GM18873 (cell line): ENCODE measurements around the gene TACSTD2.
"Not testable (repeated sequence)": the region's sequence is repeated elsewhere in the genome, so short reads cannot be mapped to it uniquely, and the experiment has no call there.

Experiments used
- ATAC-seq: cut with Tn5 transposase; IDR thresholded peaks from one replicate; pipeline ENCODE4 v1.9.1; 2021; ENCODE audit warnings: mild to moderate bottlenecking, moderate library complexity, moderate number of reproducible peaks; ENCODE audit not compliant: unreplicated experiment, low FRiP score

TACSTD2 gene

DNA sequence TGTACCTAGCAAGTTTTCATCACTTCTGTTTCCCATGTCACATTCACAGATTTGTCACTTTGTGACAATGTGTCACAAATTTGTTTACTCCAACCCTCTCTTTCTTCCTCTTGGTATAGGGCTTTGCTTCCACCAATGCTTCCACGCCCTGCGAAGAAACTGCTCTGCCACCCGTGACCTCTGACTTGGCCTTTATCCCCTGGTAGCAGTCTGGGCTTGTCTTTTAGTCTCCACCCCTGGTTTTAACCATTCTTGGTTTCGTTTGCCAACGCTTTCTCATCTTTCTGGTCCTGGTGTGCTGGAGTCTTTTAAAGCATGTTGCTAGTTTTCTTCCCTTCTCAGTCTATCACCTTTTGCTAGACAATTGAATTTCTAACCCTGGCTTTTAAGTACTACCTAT lies 8.1 kb downstream of the TACSTD2 start:
- ATAC-seq: no peak

GRCh38 chr1:58568271-58568860 lies 8.7 kb downstream of the TACSTD2 start:
- no peak for ATAC-seq

DNA sequence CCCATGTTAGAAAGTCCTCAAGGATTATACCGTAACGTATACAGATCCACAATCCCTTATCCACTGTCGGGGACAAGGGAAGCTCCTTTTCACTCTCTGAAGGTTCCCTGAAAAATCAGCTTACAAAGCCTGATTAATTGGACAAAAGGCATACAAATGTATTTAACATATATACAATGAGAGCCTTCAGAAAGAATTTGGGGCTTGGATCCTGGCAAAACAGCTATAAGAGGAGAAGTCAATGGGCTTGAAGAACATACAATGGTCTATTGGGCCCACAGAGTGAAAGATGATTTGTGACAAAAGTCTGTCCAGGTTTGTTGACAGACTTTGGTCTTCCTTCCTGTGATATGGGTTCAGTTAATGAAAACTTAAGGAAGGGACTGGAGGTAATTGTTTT lies 10.7 kb downstream of the TACSTD2 start:
- no peak for ATAC-seq

- ATAC-seq: not testable (repeated sequence)
Measured at GRCh38 chr1:58563715-58564114, 13.3 kb downstream of the TACSTD2 start.

GRCh38 chr1:58561633-58562032 lies 15.4 kb downstream of the TACSTD2 start:
- ATAC-seq: no peak

DNA sequence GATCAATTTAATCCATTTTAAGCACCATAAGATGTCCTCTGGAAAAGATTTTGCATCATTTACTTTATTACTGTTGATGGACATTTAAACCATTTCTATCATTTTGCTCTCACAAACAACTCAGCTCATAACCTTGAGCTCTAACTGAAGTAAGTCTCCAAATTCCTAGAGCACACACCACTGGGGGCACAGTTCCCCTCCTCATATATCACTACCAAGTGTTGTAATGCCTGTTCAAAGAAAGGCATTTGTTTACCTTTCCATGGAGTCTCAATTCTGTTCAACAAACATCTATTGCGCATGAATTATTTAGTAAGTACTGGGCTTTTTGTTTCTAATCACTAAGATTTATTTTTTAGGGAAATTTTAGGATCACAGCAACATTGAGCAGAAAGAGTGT lies 21.7 kb downstream of the TACSTD2 start:
- no peak for ATAC-seq

DNA sequence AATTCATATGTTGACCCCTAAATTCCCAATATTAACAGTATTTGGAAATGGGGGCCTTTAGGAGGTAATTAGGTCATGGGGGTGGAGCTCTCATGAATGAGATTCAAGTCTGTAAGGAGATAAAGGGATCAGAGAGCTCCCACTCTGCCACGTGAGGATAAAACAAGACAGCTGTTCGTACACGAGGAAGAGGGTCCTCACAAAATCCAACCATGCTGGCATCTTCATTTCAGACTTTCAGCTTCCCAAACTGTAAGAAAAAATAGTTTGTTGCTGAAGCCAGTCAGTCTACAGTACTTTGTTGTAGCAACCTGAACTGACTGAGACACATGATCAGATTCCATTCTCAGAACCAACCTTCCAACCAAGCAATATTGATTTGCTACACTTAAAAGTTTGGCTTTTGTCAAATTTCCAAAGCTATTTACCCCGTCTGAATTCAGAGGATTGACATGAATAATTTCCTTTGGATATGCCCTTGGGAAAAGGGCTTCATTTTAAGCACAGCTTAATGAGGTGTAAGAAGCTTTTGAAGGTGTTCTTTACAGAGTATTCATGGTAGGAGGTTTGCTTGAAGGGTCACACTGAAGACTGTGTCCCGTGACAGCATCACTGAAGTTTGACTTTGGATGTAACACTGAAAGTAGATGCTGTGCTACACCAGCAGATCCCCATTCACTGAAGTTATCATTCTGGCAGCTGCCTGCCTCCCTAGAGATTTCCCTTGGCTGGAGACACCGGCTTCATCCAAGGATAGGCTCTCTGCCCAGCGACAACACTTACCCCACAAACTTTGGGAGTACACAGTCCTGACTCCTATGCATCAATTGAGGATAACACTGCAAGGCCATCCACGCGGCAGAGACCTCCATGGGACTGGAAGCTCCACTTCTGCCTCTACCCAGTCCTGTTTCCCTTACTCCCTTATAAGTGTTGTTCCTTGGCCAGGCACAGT lies 25.6 kb downstream of the TACSTD2 start:
- ATAC-seq: no peak

- not testable (repeated sequence) for ATAC-seq
Measured at GRCh38 chr1:58549291-58549690, 27.8 kb downstream of the TACSTD2 start.

DNA sequence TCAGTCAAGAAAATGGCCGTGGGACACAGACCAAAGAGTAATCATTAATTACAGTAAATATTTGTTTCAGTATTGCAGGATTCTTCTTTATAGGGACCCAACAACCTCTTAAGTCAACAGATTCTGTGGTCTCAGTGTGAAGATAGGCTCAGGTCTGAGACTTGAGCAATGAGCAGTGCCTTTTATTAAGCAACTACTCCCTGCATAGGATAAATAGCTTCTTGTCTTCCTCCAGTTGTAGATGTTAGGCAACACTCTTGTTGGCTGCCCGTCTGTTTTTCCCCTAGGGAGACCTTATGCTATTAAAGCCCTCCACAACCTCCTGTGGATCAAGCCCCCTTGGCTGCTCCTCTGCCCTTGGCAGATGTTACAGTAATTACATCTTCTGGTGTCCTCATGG lies 28.7 kb downstream of the TACSTD2 start:
- no peak for ATAC-seq

DNA sequence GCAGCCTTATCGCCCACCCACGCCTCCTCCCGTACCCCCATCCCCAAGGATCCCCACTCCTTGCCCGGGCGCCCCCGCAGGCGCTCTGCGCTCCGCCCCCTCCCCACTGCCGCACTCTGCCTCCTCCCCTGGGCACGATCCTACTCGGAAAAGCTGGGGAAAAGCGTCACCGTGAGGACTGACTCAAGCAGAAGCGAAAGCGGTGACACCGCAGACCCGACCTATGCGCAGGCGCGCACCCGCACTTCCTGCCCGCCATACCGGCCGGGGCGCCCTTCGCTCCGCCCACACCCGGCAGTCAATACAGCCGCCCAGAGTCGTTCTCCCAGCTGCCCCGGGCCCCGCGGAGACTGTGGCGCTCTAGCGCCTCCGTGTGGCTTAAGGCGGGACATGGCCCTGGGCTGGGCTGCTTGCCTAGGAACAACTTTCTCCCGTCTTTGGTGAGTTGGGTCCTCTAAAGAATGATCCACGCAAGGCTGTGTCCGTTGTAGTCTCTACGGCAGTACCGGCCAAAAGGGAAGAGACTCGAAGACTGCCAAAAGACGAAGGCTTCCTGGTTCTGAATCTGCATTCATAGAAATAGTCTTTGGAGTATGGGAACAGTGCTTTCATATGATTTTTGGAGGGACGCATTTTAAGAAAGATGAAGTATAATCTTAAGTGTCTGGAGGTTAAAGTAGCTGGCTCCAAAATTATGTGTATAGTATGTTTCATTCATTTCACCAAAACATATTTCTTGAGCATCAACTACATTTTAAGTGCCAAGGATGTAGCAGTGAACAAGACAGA lies 30.3 kb downstream of the TACSTD2 start, which contains the start of gene OMA1:
Gene OMA1 (minus strand): TSS at position 207 of the 789 bp plus-strand sequence. CDS start 7,432 bp downstream, outside the sequence.
- peak; percentile 95 for ATAC-seq

DNA sequence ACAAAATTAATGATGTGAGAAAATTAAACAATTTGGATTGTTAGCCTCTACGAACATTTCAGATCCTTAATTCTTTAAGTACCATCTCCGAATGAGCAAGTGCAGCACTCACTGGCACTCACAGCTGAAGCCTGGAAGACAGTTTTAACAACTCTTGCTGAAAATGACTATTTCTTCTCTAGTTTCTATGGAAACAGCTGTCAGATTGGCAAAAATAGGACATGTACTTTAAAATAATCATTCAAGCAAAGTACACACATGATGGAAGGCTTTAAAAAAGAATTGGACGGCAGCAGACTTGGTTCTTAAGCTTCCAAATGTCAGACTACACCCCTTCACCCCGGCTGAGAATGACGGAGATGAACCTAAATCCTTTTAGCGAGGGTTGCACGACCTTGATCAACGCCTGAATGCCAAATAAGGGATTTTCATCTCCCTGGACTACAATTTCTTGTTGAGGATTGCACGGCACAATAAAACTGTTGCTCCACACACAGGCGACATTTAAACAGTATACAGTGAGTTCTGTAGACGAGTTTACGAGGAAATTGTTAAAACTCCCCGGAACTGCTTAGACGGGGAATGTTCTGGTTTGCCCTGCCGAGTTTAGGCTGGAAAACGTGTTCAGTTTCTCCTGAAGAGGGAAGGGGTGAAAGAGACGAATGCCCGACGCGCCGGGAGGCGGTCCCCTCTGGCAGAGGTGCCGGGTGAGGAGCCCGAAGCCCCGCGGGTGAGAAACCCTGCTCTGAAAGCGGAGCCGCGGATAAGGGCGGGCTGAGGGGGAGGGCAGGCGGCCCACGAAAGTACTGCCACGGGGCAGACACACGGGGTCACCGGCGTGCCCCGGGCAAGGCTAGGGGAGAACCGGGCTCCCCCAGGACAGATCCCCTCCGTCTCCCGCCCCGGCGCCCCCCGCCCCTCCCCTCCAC lies 31.2 kb downstream of the TACSTD2 start:
- ATAC-seq: peak; percentile 25

GRCh38 chr1:58543260-58543659 lies 33.8 kb downstream of the TACSTD2 start:
- ATAC-seq: no peak

DNA sequence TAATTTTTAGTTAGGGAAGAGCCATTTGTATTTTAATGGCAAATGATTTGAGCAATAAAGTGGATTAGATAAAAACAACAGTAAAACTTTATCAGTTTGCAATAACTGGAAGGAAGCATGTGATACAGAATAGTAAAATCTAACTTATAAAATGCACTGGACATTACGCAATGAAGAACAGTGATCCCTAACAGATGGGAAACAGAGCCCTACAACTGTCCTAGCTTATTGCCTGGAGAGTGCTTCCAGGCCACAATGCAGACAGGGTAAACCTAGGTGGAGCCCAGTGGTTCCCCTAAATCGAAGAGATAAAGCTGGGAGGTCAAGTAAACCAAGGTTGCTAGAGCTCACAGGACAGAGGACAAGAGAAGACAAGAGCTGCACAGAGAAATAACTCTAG lies 37.5 kb downstream of the TACSTD2 start:
- no peak for ATAC-seq

DNA sequence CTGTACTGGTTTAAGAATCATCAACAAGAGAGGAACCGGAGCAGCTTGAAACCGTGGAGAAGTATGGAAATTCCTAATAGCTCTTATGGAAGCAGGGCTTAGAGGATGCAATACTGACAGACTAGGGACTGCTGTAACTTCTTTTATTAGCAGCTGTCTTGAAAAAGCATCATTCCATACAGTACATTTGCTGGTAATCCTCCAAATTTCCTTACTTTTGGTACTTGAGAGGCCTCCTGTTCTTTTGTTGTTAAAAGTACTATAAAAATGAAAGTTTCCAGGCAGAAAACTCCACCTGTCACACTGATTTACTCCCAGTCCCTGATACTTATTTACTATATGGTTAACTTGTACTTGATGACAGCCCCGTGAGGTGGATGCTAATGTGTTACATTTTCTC lies 38.2 kb downstream of the TACSTD2 start:
- no peak for ATAC-seq

GRCh38 chr1:58531842-58532241 lies 45.2 kb downstream of the TACSTD2 start:
- not testable (repeated sequence) for ATAC-seq

- ATAC-seq: no peak
Measured at GRCh38 chr1:58529284-58529683, 47.8 kb downstream of the TACSTD2 start.

DNA sequence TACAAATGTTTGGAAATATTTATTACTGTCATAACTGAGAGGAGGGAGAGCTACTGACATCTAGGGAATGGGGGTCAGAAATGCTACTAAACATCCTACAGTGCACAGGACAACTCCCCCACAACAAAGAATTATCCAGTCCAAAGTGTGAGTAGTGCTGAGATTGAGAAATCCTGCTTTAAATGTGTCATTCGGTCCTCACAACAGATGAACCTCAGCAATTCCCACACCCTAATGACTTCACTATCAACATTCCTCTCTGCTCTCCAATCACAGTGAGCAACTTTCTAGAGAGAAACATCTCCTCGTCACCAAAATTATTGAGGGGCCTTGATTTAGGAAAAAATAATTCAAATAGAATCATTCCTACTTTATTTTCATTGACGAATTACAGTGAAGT lies 48.5 kb downstream of the TACSTD2 start:
- no peak for ATAC-seq
